Mammary epithelial cell (primary cell): Measurements from ENCODE around the gene PNPLA4.

Experiments used
- CTCF ChIP-seq, 2 donors: IDR thresholded peaks in 1 of 2; conservative IDR thresholded peaks in 1 of 2; 2 replicates each; pipeline ENCODE4 v1.5.1; 2011 to 2012; ENCODE audit warnings: inconsistent platforms in 2 of 2, low read length in 2 of 2, mild to moderate bottlenecking in 2 of 2, control low read depth in 1 of 2, low read depth in 1 of 2; ENCODE audit not compliant: insufficient read depth in 1 of 2; ENCODE audit errors: extremely low read depth in 1 of 2
- EZH2 ChIP-seq: IDR thresholded peaks from 2 replicates; pipeline ENCODE4 v1.6.1; 2012; ENCODE audit warnings: low read length, inconsistent platforms, borderline replicate concordance

GRCh38 chrX:7948483-7948882 lies 21.3 kb upstream of the PNPLA4 start:
- no peak for TF ChIP-seq CTCF (conservative IDR thresholded peaks at IDR 0.05 in 1 of 2, IDR thresholded peaks at IDR 0.05 in 1 of 2; ENCODE audit: extremely low read depth in 1 of 2, insufficient read depth in 1 of 2, low read depth in 1 of 2, low read length in 2 of 2)
- no peak for TF ChIP-seq EZH2
